ENCODE measurements around the gene ACOT12.
A peak's percentile ranks its signal among the peaks of the same experiment; 100 is the strongest.
"Not testable (repeated sequence)": the region's sequence is repeated elsewhere in the genome, so short reads cannot be mapped to it uniquely, and the experiment has no call there.

Gene ACOT12

GRCh38 chr5:81336556-81336955 lies 57.4 kb downstream of the ACOT12 start:
- DNase-seq = no peak

GRCh38 chr5:81335946-81336345 lies 58.0 kb downstream of the ACOT12 start:
- no peak for DNase-seq

GRCh38 chr5:81334304-81335061 lies 59.5 kb downstream of the ACOT12 start:
- no peak for DNase-seq

GRCh38 chr5:81326554-81326953 lies 67.4 kb downstream of the ACOT12 start:
- no peak for DNase-seq

GRCh38 chr5:81317536-81317935 lies 76.4 kb downstream of the ACOT12 start:
- DNase-seq = no peak

- no peak for DNase-seq
Measured at GRCh38 chr5:81316571-81316970, 77.4 kb downstream of the ACOT12 start.

GRCh38 chr5:81315830-81316229 lies 78.1 kb downstream of the ACOT12 start:
- no peak for DNase-seq

- peak; percentile 46 for DNase-seq
Measured at GRCh38 chr5:81315336-81315735, 78.6 kb downstream of the ACOT12 start.

GRCh38 chr5:81314581-81314980 lies 79.4 kb downstream of the ACOT12 start:
- DNase-seq = no peak

GRCh38 chr5:81313686-81314085 lies 80.2 kb downstream of the ACOT12 start:
- no peak for DNase-seq

GRCh38 chr5:81313278-81313677 lies 80.7 kb downstream of the ACOT12 start:
- DNase-seq = no peak

GRCh38 chr5:81310402-81311063 lies 83.4 kb downstream of the ACOT12 start:
- no peak for DNase-seq

- no peak for DNase-seq
Measured at GRCh38 chr5:81308836-81309235, 85.1 kb downstream of the ACOT12 start.

- no peak for DNase-seq
Measured at GRCh38 chr5:81305785-81306184, 88.1 kb downstream of the ACOT12 start.

GRCh38 chr5:81303563-81303962 lies 90.4 kb downstream of the ACOT12 start:
- DNase-seq = peak; percentile 15

- no peak for DNase-seq
Measured at GRCh38 chr5:81302596-81302995, 91.3 kb downstream of the ACOT12 start.

- DNase-seq = peak; percentile 90
Measured at GRCh38 chr5:81301271-81302015, 92.5 kb downstream of the ACOT12 start, which contains the start of gene ZCCHC9. ZCCHC9 (plus strand) TSS chr5:81301587; CDS start chr5:81304758, 3,171 bp downstream.

- DNase-seq = no peak
Measured at GRCh38 chr5:81300921-81301270, 93.0 kb downstream of the ACOT12 start.

GRCh38 chr5:81297531-81297930 lies 96.4 kb downstream of the ACOT12 start:
- no peak for DNase-seq

- DNase-seq = not testable (repeated sequence)
Measured at GRCh38 chr5:81294021-81294420, 99.9 kb downstream of the ACOT12 start.

- no peak for DNase-seq
Measured at GRCh38 chr5:81292130-81292529, 101.8 kb downstream of the ACOT12 start.

GRCh38 chr5:81290146-81290545 lies 103.8 kb downstream of the ACOT12 start:
- no peak for DNase-seq

GRCh38 chr5:81288021-81288433 lies 105.9 kb downstream of the ACOT12 start:
- no peak for DNase-seq
